Esophagus squamous epithelium (tissue), 5 donors: Measurements from ENCODE around the gene CPE. TPM values are rescaled to one million over a fixed set of nuclear protein-coding genes. Genes with fewer than 3 reads are reported as not detected.

ENCODE experiments used
- DNase-seq: peaks from one replicate; lab custom pipeline; 2025; lab: John Stamatoyannopoulos, UW
- H3K27ac ChIP-seq, 4 donors: fragments of 200-600 bp; sonication (generic); one replicate each; pipeline ENCODE4 v1.5.1; 2016 to 2019; ENCODE audit warnings: mild to moderate bottlenecking in 1 of 4
- H3K27me3 ChIP-seq, 4 donors: fragments of 200-600 bp; sonication (generic); 1 replicate in 3 of 4; 2 replicates in 1 of 4; pipeline versions ENCODE4 v1.5.1 to v1.6.0; 2017 to 2021; ENCODE audit warnings: antibody characterized with exemption in 1 of 4
- H3K36me3 ChIP-seq, 3 donors: fragments of 200-600 bp; sonication (generic); one replicate each; pipeline ENCODE4 v1.5.1; 2016 to 2019
- H3K4me1 ChIP-seq, 3 donors: fragments of 200-600 bp; sonication (generic); one replicate each; pipeline ENCODE4 v1.5.1; 2017 to 2019
- H3K4me3 ChIP-seq, 4 donors: fragments of 200-600 bp; sonication (generic); 1 replicate in 3 of 4; 2 replicates in 1 of 4; pipeline ENCODE4 v1.5.1; 2016 to 2019; ENCODE audit warnings: mild to moderate bottlenecking in 2 of 4, moderate library complexity in 1 of 4
- H3K9me3 ChIP-seq, 3 donors: fragments of 200-600 bp; sonication (generic); one replicate each; pipeline ENCODE4 v1.5.1; 2016 to 2019
- CTCF ChIP-seq, 6 experiments: fragments of 450-650 bp in 4 of 6; fragments of 200-600 bp in 2 of 6; sonication (generic) in 2 of 6; IDR thresholded peaks; one replicate each; pipeline ENCODE4 v1.5.1; 2016 to 2019; ENCODE audit warnings: antibody characterized with exemption in 6 of 6, mild to moderate bottlenecking in 4 of 6, moderate library complexity in 4 of 6
- POLR2A ChIP-seq, 4 donors: fragments of 450-650 bp; IDR thresholded peaks; one replicate each; pipeline ENCODE4 v1.6.1; 2017; ENCODE audit warnings: antibody characterized with exemption in 4 of 4, mild to moderate bottlenecking in 4 of 4, moderate library complexity in 3 of 4
- WGBS, 2 donors: methylation state at CpG; one replicate each; pipeline ENCODE4 v1.1.5; 2018; 5-methylcytosine and 5-hydroxymethylcytosine counted together
- intact Hi-C: fragments of 100-400 bp; cut with DNase I; formaldehyde crosslinking; loops from one replicate; pipeline ENCODE4 v1.15.0; 2022
- total RNA-seq, 4 donors: library from RNA; depleted of rRNA; stranded (reverse); fragments of >200 nt; gene quantifications; one replicate each; pipeline ENCODE4 v1.1.0, GENCODE V29; 2016
- donor health status: DM: yes; HTN: yes; CAD: no.

CPE gene
- total RNA-seq, 4 donors from 2014 or later, result 6.6 to 50.4 (median 24.1) TPM

- 61 to 69% methylated on average over 2 of the region's 2 CpGs for WGBS, 2 donors
- Histone ChIP-seq H3K27ac (no peak overlapping the region), H3K9me3 (no peaks in the 10 kb centered on the region), H3K4me3 (no peak overlapping the region), H3K27me3 (no peaks in the 10 kb centered on the region), H3K4me1 (no peaks in the 10 kb centered on the region), H3K36me3 (no peaks in the 10 kb centered on the region)
- intact Hi-C loops, result no loop called here
- TF ChIP-seq POLR2A (IDR thresholded peaks at IDR 0.05), result no peak
- no peak for TF ChIP-seq CTCF (IDR thresholded peaks at IDR 0.05)
- DNase-seq, result no peak
Observed at GRCh38 chr4:165393704-165394103, 14.9 kb downstream of the CPE start.

- Histone ChIP-seq H3K4me1 (no peaks in the 10 kb centered on the region), H3K36me3 (no peaks in the 10 kb centered on the region), H3K9me3 (no peaks in the 10 kb centered on the region), H3K27me3 (no peaks in the 10 kb centered on the region), H3K27ac (no peak overlapping the region), H3K4me3 (no peak overlapping the region)
- no peak for DNase-seq
- intact Hi-C loops, result no loop called here
- 63 to 74% methylated on average over 5 of the region's 5 CpGs for WGBS, 2 donors
- no peak for TF ChIP-seq POLR2A (IDR thresholded peaks at IDR 0.05)
- TF ChIP-seq CTCF (IDR thresholded peaks at IDR 0.05), result no peak
Observed at GRCh38 chr4:165394275-165394674, 15.5 kb downstream of the CPE start.

- no peak for DNase-seq
- Histone ChIP-seq H3K9me3 (no peaks in the 10 kb centered on the region), H3K27ac (no peak overlapping the region), H3K27me3 (no peaks in the 10 kb centered on the region), H3K36me3 (no peaks in the 10 kb centered on the region), H3K4me1 (no peaks in the 10 kb centered on the region), H3K4me3 (no peak overlapping the region)
- TF ChIP-seq CTCF (IDR thresholded peaks at IDR 0.05) (no peak), POLR2A (IDR thresholded peaks at IDR 0.05) (no peak)
- intact Hi-C loops, result no loop called here
- WGBS, 2 donors, result 15 to 31% methylated on average over 1 of the region's 1 CpG
Observed at GRCh38 chr4:165398570-165398969, 19.8 kb downstream of the CPE start.

GRCh38 chr4:165402375-165402774 lies 23.6 kb downstream of the CPE start:
- DNase-seq, result no peak
- Histone ChIP-seq H3K27me3 (no peaks in the 10 kb centered on the region), H3K4me3 (no peak overlapping the region), H3K36me3 (no peaks in the 10 kb centered on the region), H3K9me3 (no peaks in the 10 kb centered on the region), H3K4me1 (no peaks in the 10 kb centered on the region), H3K27ac (no peak overlapping the region)
- WGBS, 2 donors, result 82 to 93% methylated on average over 9 of the region's 9 CpGs
- no peak for TF ChIP-seq POLR2A (IDR thresholded peaks at IDR 0.05)
- TF ChIP-seq CTCF (IDR thresholded peaks at IDR 0.05), result no peak
- intact Hi-C loops, result no loop called here

- intact Hi-C loops, result no loop called here
- Histone ChIP-seq H3K4me3 (no peak overlapping the region), H3K27me3 (no peaks in the 10 kb centered on the region), H3K9me3 (no peaks in the 10 kb centered on the region), H3K36me3 (no peaks in the 10 kb centered on the region), H3K4me1 (no peaks in the 10 kb centered on the region), H3K27ac (no peak overlapping the region)
- no peak for TF ChIP-seq CTCF (IDR thresholded peaks at IDR 0.05)
- TF ChIP-seq POLR2A (IDR thresholded peaks at IDR 0.05), result no peak
- no peak for DNase-seq
- 77% methylated on average over 2 of the region's 2 CpGs for WGBS, 2 donors
Observed at GRCh38 chr4:165403048-165403447, 24.2 kb downstream of the CPE start.
